HuH-7 (cell line): ENCODE results near the gene PERM1.
"Not testable (repeated sequence)": the region's sequence is repeated elsewhere in the genome, so short reads cannot be mapped to it uniquely, and the experiment has no call there.

Experiments
- DNase-seq: peaks from one replicate; pipeline ENCODE4 v3.0.0; 2011; ENCODE audit warnings: low spot score

The PERM1 gene

GRCh38 chr1:947958-948357, 33.9 kb downstream of the PERM1 start:
- no peak for DNase-seq

GRCh38 chr1:946811-947210, 35.1 kb downstream of the PERM1 start:
- DNase-seq = not testable (repeated sequence)

- DNase-seq = no peak
These were observed 36.0 kb downstream of the PERM1 start for GRCh38 chr1:945688-946556.

- no peak for DNase-seq
These were observed 37.3 kb downstream of the PERM1 start for GRCh38 chr1:944341-945325.

DNA sequence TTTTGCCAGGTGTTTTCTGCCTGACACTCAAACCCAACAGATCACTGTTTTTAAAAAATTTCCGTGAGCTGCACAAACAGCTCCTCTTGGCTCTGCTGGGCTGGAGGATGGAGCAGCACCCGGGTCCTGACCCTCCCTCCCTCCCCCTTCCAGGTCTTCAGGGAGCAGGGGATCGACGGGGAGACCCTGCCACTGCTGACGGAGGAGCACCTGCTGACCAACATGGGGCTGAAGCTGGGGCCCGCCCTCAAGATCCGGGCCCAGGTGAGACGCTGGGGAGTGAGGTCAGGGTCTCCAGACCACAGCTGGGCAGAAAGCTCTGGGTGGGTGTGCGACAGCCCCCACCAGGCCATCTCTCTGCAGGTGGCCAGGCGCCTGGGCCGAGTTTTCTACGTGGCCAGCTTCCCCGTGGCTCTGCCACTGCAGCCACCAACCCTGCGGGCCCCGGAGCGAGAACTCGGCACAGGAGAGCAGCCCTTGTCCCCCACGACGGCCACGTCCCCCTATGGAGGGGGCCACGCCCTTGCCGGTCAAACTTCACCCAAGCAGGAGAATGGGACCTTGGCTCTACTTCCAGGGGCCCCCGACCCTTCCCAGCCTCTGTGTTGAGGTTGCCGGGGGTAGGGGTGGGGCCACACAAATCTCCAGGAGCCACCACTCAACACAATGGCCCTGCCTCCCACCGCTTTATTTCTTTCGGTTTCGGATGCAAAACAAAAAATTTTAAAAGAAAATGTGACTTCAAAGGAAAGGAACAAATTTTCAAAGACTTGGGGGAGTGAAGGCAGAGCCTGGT, 38.1 kb downstream of the PERM1 start:
- DNase-seq = no peak

GRCh38 chr1:942864-943533, 38.9 kb downstream of the PERM1 start:
- no peak for DNase-seq

- no peak for DNase-seq
These were observed 39.5 kb downstream of the PERM1 start for GRCh38 chr1:942411-942821.

- peak; percentile 87 for DNase-seq
These were observed 40.1 kb downstream of the PERM1 start for GRCh38 chr1:941588-942383.

DNA sequence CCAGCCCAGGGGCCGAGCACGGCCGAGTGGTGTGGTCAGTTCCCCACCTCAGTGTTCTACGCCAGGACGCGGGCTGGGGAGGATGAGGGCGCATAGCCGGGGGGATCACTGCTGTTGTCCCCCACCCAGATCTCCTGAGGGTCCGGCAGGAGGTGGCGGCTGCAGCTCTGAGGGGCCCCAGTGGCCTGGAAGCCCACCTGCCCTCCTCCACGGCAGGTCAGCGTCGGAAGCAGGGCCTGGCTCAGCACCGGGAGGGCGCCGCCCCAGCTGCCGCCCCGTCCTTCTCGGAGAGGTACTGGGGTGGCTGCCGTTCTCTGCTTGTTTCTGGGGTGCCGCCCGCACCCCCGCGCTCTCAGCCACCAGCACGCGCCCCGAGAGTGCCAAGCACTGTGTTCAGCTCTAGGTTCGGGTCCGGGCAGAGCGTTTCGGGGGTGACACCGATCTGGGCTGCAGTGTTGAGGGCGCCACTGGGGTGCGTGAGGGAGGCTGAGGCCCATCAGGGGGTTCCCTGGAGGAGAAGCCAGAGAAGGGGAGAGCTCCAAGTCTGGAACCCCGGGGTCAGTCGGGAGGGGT, 40.8 kb downstream of the PERM1 start:
- DNase-seq = no peak

DNA sequence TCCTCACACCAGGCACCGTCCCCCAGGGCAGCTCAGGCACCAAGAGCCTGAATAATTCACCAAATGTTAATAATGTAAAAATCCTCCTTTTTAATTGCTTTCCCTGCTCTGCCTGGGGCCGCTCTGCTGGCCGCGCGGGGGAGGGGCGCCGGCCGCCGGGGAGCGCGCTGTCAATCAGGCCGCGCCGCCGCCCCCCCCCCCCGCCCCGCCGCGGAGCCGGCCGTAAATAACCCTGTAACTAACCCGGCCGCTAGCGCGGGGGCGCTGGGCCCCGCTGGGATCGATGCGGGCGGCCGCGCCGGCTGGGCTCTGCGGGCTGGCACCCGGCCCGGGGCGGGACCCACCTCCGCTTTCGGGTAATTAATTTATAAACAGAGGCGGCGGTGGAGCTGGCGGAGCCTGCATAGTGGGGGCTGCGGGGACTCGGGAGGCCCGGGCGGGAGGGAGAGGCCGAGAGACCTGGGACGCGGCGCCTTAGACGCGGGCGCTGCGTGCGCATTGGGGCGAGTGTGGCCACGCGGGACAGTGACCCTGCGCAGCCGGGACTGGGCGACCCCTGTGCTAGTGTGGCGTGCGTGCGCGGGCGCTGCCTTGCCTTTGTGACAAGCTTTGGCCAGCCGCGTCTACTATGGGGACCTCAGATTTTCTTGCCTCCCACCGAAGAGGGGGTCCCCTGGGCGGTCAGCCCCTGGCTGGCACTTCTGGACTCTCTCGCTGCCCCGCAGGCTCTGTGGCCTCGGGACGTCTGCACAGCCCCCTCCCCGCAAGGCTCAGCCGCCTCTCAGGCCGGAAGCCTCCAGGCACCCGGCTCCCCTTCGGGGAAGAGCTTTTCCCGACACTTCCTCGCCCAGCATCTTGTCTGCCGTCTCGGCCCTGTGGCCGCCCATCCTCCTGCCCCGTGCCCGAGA, 41.5 kb downstream of the PERM1 start:
- DNase-seq = peak; percentile 87

GRCh38 chr1:939511-940106, 42.3 kb downstream of the PERM1 start:
- no peak for DNase-seq

DNA sequence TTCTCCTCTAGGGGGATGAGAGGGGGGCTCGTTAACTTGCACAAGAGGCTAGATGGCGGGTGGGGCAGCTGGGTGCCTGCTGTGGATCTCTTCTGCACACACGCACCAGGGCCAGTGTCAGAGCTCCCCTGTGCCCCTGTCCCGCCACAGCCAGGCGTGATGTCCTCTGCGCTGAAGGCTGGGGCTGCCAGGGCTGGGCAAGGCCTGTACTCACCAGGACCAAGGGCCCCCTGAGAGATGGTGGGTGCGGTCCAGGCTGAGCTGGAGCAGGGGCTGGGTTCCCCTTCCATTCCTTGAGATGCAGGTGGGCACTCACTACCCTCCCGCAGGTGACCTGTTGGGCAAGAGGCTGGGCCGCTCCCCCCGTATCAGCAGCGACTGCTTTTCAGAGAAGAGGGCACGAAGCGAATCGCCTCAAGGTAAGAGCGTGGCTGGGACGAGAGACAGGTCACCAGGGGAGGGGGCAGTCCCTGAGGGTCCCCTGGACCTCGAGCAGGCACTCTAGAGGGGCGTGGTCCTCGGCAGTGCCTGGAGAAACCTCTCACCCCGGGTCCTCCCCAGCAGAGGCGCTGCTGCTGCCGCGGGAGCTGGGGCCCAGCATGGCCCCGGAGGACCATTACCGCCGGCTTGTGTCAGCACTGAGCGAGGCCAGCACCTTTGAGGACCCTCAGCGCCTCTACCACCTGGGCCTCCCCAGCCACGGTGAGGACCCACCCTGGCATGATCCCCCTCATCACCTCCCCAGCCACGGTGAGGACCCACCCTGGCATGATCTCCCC, 43.0 kb downstream of the PERM1 start:
- no peak for DNase-seq

GRCh38 chr1:938088-938683, 43.7 kb downstream of the PERM1 start:
- DNase-seq = peak; percentile 81

DNA sequence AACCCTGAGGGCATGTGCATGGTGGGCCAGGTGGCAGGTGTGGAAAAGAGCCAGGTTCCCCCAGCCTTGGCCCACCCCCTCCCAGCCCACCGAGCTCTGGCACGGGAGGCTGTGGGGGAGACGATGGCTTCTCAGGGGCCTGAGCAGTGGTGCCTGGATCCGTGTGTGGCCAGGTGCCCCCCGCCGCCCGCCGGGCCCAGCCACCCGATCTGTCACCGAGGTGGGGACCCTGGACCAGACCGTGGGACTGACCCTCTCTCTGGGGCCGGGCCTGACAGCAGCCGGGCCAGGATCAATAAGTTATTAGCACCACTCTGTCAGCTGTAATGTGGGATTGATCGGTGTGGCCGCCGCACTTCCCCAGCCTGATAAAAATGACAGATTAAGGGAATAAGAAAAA, 44.4 kb downstream of the PERM1 start:
- no peak for DNase-seq

DNA sequence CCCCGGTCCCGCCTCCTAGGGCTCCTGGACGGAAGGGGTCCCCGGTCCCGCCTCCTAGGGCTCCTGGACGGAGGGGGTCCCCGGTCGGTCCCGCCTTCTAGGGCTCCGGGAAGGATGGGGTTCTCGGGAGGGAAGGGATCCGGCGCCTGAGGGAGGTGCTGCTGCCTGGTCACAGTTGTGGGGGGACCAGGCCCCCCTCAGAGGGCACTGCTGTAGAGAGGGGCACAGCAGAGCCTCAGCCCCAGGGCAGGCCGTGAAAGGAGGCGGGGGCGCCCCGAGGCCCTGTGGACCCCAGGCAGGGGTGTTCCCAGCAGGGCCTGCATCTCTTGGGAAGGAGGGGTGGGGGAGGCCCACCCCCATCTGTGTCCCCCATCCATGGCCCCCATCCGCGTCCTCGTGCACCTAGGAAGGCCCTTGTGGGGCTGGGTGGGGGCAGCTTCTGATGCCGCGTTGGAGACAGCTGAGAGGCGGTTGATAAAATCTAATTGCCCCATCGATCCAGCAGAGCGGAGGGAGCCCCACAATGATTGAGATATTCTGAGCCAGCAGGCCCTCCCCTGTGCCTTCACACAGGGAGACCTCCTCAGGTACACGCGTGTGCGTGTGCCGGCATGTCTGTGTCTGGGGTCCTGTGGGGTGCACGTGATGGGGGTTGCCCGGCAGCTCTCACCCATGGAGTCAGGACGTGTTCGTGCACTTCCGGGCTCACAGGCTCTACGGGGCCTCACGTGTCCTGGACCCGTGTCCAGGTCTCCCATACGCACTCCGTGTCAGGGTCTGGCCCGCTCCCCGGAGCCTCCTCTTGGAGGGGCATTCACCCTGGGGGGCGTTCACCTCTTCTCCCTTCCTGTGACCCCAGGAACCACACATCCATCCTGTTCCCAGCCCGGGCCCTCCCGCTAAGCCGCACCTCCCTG, 45.3 kb downstream of the PERM1 start:
- no peak for DNase-seq

- DNase-seq = no peak
These were observed 46.1 kb downstream of the PERM1 start for GRCh38 chr1:935751-936231.
